Measurements from ENCODE around the gene SSBP2. TPM values are rescaled to one million over a fixed set of nuclear protein-coding genes. Genes with fewer than 3 reads are reported as not detected.

Gene SSBP2
- total and polyA plus RNA-seq, 2 of the 8 experiments (the other 6 are each of a cell fraction or from before 2014, with no cell fraction given) = 21.5 to 36.2 TPM

DNA sequence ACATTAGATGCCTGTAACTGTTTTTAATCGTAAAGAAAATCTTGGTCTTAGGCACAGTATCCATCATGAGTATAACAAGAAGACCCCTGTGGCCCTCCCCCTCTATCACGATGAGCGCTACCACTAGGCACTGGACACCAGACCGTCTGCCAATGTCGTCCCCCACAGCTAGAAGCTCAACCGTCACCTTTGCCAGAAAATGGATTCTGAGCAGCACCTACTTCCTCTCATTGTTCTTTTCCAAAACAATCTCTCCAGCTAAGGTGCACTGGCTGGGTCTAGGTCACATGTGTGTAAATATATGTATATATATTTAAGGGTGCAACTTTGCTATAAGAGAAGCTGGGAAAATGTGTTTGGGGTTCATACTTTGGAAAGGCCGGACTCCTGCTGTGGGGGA, 15.7 kb upstream of the SSBP2 start:
- no peak for DNase-seq (ENCODE audit: low read depth in 1 of 2, low spot score in 2 of 2)
- H4K20me1 ChIP-seq (replicated peaks in 1 of 2; ENCODE audit: control insufficient read depth in 1 of 2, insufficient read depth in 2 of 2, low read length in 2 of 2) = no peaks in the 10 kb centered on the region
- H2BK12ac ChIP-seq (ENCODE audit: low read depth, low read length) = no peak overlapping the region
- H3K4me1 ChIP-seq (replicated peaks in 1 of 4; ENCODE audit: control insufficient read depth in 3 of 4, insufficient read depth in 4 of 4, low read length in 3 of 4) = peaks cover 0 to 9% (median 0%) of the 10 kb centered on the region in 4 experiments; a peak in 1 of 7 replicates
- no peak overlapping the region; the same call in 1 of the 2 replicates for H2AK5ac ChIP-seq (ENCODE audit: low read depth, low read length)
- no peaks in the 10 kb centered on the region for H3K9me3 ChIP-seq (ENCODE audit: insufficient read depth in 2 of 2, low read depth in 1 of 2, low read length in 1 of 2)
- H4K8ac ChIP-seq (ENCODE audit: extremely low read depth, insufficient read depth, low read length) = no peak overlapping the region
- no peak overlapping the region for H3K18ac ChIP-seq (ENCODE audit: extremely low read depth, low read length)
- H3K79me1 ChIP-seq (ENCODE audit: low read depth, low read length) = no peaks in the 10 kb centered on the region; the same call in 1 of the 2 replicates
- no peak overlapping the region for H2BK120ac ChIP-seq (replicated peaks; ENCODE audit: low read depth, low read length)
- WGBS, 2 experiments (ENCODE audit: extremely low coverage in 1 of 2, insufficient coverage in 1 of 2, insufficient read length in 1 of 2, insufficient replicate concordance in 2 of 2, low coverage in 1 of 2, low lambda C conversion rate in 2 of 2, missing lambda C conversion rate in 1 of 2) = 95% methylated on average over 7 of the region's 7 CpGs; no CpG with 5 or more reads in 1 of the 2 experiments
- H3K23ac ChIP-seq (ENCODE audit: insufficient read length) = no peak overlapping the region
- H2AFZ ChIP-seq (ENCODE audit: low read length) = 0 out of 2 replicates have a peak overlapping the region, but pooled peaks have one; percentile 36
- no peak overlapping the region for H3K4ac ChIP-seq (replicated peaks; ENCODE audit: insufficient read length, low read depth, low read length)
- no peaks in the 10 kb centered on the region for H3K79me2 ChIP-seq (ENCODE audit: control insufficient read depth in 1 of 2, insufficient read depth in 2 of 2, low read length in 2 of 2)
- no peak overlapping the region for H3K4me2 ChIP-seq (ENCODE audit: insufficient read depth in 1 of 2, low read depth in 2 of 2, low read length in 2 of 2)
- no peaks in the 10 kb centered on the region for H3K36me3 ChIP-seq (ENCODE audit: control insufficient read depth in 2 of 4, insufficient read depth in 4 of 4, low read length in 3 of 4)
- no peak overlapping the region for H2BK5ac ChIP-seq (ENCODE audit: low read depth, low read length)
- H2BK20ac ChIP-seq (ENCODE audit: low read length) = no peak overlapping the region
- no peaks in the 10 kb centered on the region for H3K27me3 ChIP-seq (replicated peaks in 1 of 4; ENCODE audit: control insufficient read depth in 3 of 4, extremely low read depth in 1 of 4, insufficient read depth in 3 of 4, low read length in 3 of 4)
- H3K4me3 ChIP-seq (ENCODE audit: extremely low read depth in 1 of 4, insufficient read depth in 2 of 4, low read depth in 3 of 4, low read length in 4 of 4) = no peak overlapping the region
- no peak overlapping the region for H3K9ac ChIP-seq (replicated peaks in 1 of 4; ENCODE audit: extremely low read depth in 1 of 4, low read depth in 3 of 4, low read length in 3 of 4)
- no peak overlapping the region for H3K14ac ChIP-seq (ENCODE audit: insufficient read length)
- CTCF ChIA-PET (ENCODE audit: partially characterized antibody) = interaction anchor here (1.0 to 1.6 kb wide), 2 partner anchors 15 to 71 kb away, joined by 3 to 6 read pairs; no protein-coding TSS in a partner anchor
- H3K27ac ChIP-seq (ENCODE audit: low read depth, low read length) = no peak overlapping the region
- H3K23me2 ChIP-seq (ENCODE audit: low read depth, low read length) = no peaks in the 10 kb centered on the region; the same call in 1 of the 2 replicates
- no peak overlapping the region for H3K56ac ChIP-seq (replicated peaks; ENCODE audit: insufficient read length, low read depth, low read length)
- POLR2A ChIA-PET (ENCODE audit: partially characterized antibody) = no interaction called here
- FAIRE-seq = no peak
- no peak overlapping the region for H2BK15ac ChIP-seq (ENCODE audit: low read length)
- no peak overlapping the region for H4K91ac ChIP-seq (replicated peaks; ENCODE audit: insufficient read length, low read length)
- H4K5ac ChIP-seq (ENCODE audit: insufficient read length, low read depth, low read length) = no peak overlapping the region
- TF ChIP-seq CHD2 (IDR thresholded peaks at IDR 0.05; ENCODE audit: low read length) = no peak
- no peak for TF ChIP-seq JUND (IDR thresholded peaks at IDR 0.05; ENCODE audit: low read length)
- no peak for TF ChIP-seq NANOG (IDR thresholded peaks at IDR 0.05; ENCODE audit: insufficient read depth, low read depth, low read length, poor library complexity, severe bottlenecking)
- no peak for TF ChIP-seq POLR2A (IDR thresholded peaks at IDR 0.05; ENCODE audit: control extremely low read depth in 1 of 2, low read depth in 2 of 2, low read length in 2 of 2)
- TF ChIP-seq BCL11A (IDR thresholded peaks at IDR 0.05; ENCODE audit: low read depth in 2 of 2, low read length in 2 of 2) = no peak
- TF ChIP-seq TAF1 (IDR thresholded peaks at IDR 0.05; ENCODE audit: low read depth, low read length) = no peak
- no peak for TF ChIP-seq RAD21 (IDR thresholded peaks at IDR 0.05 in 1 of 2, conservative IDR thresholded peaks at IDR 0.05 in 1 of 2; ENCODE audit: low read depth in 2 of 2, low read length in 2 of 2)
- TF ChIP-seq GTF2F1 (IDR thresholded peaks at IDR 0.05; ENCODE audit: borderline replicate concordance, low read depth, low read length) = no peak
- no peak for TF ChIP-seq CREB1 (IDR thresholded peaks at IDR 0.05)
- TF ChIP-seq RNF2 (IDR thresholded peaks at IDR 0.05; ENCODE audit: borderline replicate concordance, low read depth, low read length, missing control alignments, poor library complexity, severe bottlenecking) = no peak
- no peak for TF ChIP-seq SP2 (IDR thresholded peaks at IDR 0.05; ENCODE audit: low read length)
- no peak for TF ChIP-seq FOSL1 (IDR thresholded peaks at IDR 0.05; ENCODE audit: insufficient read depth, low read depth, low read length)
- no peak for TF ChIP-seq ZNF274 (IDR thresholded peaks at IDR 0.05; ENCODE audit: borderline replicate concordance, extremely low read depth, low read length)
- TF ChIP-seq EP300 (IDR thresholded peaks at IDR 0.05; ENCODE audit: borderline replicate concordance in 1 of 2, low read depth in 2 of 2, low read length in 2 of 2) = no peak
